HG03196 (cell line): ENCODE data around the gene WDR76.
"Not testable (repeated sequence)": the region's sequence is repeated elsewhere in the genome, so short reads cannot be mapped to it uniquely, and the experiment has no call there.

Source experiments
- ATAC-seq: cut with Tn5 transposase; IDR thresholded peaks from one replicate; pipeline ENCODE4 v1.9.1; 2021; ENCODE audit not compliant: unreplicated experiment

WDR76 gene

GRCh38 chr15:43826508-43827341, at the start of gene WDR76:
Gene WDR76 (plus strand): TSS chr15:43827002. CDS start chr15:43827033, 31 bp downstream.
- peak; percentile 64 for ATAC-seq

GRCh38 chr15:43777267-43777914, 49.4 kb upstream of the WDR76 start:
- ATAC-seq, result peak; percentile 50

GRCh38 chr15:43779016-43779415, 47.8 kb upstream of the WDR76 start:
- ATAC-seq, result no peak

- no peak for ATAC-seq
Measured at GRCh38 chr15:43789409-43789808, 37.4 kb upstream of the WDR76 start.

GRCh38 chr15:43791993-43792760, 34.6 kb upstream of the WDR76 start, which contains the start of gene SERF2:
Gene SERF2 (plus strand): TSS chr15:43792320. CDS start chr15:43792377, 57 bp downstream.
- peak; percentile 89 for ATAC-seq

- no peak for ATAC-seq
Measured at GRCh38 chr15:43792761-43793476, 33.9 kb upstream of the WDR76 start.

GRCh38 chr15:43793647-43794046, 33.2 kb upstream of the WDR76 start:
- ATAC-seq, result no peak

GRCh38 chr15:43794269-43795037, 32.3 kb upstream of the WDR76 start:
- ATAC-seq, result no peak

- no peak for ATAC-seq
Measured at GRCh38 chr15:43795197-43795596, 31.6 kb upstream of the WDR76 start.

GRCh38 chr15:43795997-43796396, 30.8 kb upstream of the WDR76 start:
- ATAC-seq, result no peak

- no peak for ATAC-seq
Measured at GRCh38 chr15:43796566-43796965, 30.2 kb upstream of the WDR76 start.

GRCh38 chr15:43799209-43799944, 27.4 kb upstream of the WDR76 start:
- ATAC-seq, result no peak

- ATAC-seq, result no peak
Measured at GRCh38 chr15:43799945-43800285, 26.9 kb upstream of the WDR76 start, which contains the start of gene SERINC4. Gene SERINC4 (minus strand): TSS chr15:43800220. CDS start chr15:43799986, 234 bp downstream.

- peak; percentile 81 for ATAC-seq
Measured at GRCh38 chr15:43800286-43801141, 26.3 kb upstream of the WDR76 start, which contains the start of gene HYPK. Gene HYPK (plus strand): TSS chr15:43800599. CDS start chr15:43800623, 24 bp downstream.

- ATAC-seq, result not testable (repeated sequence)
Measured at GRCh38 chr15:43802676-43803075, 24.1 kb upstream of the WDR76 start.

GRCh38 chr15:43808435-43808950, 18.3 kb upstream of the WDR76 start:
- ATAC-seq, result no peak

GRCh38 chr15:43808960-43809678, 17.7 kb upstream of the WDR76 start:
- ATAC-seq, result peak; percentile 56
